Activated naive CD4-positive, alpha-beta T cell treated with anti-CD3 and anti-CD28 coated beads, Interleukin-2, amount 10 ng/mL, durations not matched to agents 7 days and 5 days (primary cell): ENCODE data around the gene KRTAP10-8.

Experiments
- CTCF ChIA-PET: fragments of 350-600 bp; sonication (Branson Sonifier 250); formaldehyde crosslinking; loops from one replicate; lab custom pipeline; 2021; ENCODE audit warnings: antibody characterized with exemption; lab: Charles Lee
- DNase-seq: peaks from one replicate; pipeline ENCODE4 v3.0.0-alpha.2; 2020
- H3K27ac Mint-ChIP-seq: one replicate; pipeline ENCODE4 v1.8.0; 2021; ENCODE audit warnings: mild to moderate bottlenecking, moderate library complexity, mixed read lengths
- H3K27me3 Mint-ChIP-seq: one replicate; pipeline ENCODE4 v1.8.0; 2021; ENCODE audit warnings: mild to moderate bottlenecking, mixed read lengths
- H3K36me3 Mint-ChIP-seq: one replicate; pipeline ENCODE4 v1.8.0; 2021; ENCODE audit warnings: mixed read lengths
- H3K4me1 Mint-ChIP-seq: one replicate; pipeline ENCODE4 v1.8.0; 2021; ENCODE audit warnings: mixed read lengths
- H3K4me3 Mint-ChIP-seq: one replicate; pipeline ENCODE4 v1.8.0; 2021; ENCODE audit warnings: mild to moderate bottlenecking, moderate library complexity, mixed read lengths
- H3K9me3 Mint-ChIP-seq: one replicate; pipeline ENCODE4 v1.8.0; 2021; ENCODE audit warnings: mixed read lengths

KRTAP10-8 gene

DNA sequence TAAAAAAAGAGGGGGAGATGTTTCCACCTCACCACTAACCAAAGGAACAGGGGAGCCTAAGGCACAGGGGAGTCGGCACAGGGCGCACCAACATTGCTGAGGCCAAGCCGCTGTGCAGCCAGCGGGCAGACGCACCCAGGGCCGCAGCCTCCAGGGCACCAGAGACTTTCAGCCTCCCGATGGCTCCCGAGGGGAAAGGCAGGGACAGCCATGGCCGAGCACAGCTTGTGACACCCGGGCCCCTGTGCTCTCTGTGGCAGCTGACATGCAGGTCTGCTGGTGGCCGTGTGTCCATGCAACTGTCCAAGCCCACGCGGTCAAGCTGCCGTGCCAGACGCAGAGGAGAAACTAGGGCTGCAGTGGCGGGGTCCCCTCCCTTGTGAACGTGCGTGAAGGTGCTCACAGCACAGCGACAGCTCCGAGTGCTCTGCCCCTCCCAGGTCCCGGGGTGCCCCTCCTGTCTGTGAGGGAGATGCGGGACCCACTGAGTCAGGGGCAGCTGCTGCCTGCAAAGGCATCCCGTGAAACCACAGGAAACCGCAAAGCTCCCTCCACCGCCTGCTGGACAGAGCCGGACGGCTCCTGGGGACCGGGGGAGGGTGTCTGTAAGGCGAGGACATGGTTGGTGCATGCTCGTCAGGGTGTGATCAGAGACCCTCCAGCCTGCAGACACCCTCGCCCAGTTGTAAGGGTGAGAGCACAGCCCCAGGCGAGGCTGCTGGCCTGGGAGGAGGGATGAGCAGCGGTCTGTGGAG is 36.9 kb downstream of the KRTAP10-8 start:
- Mint-ChIP-seq H3K36me3 (peaks cover 18% of the 10 kb centered on the region), H3K27me3 (peaks cover 20% of the 10 kb centered on the region)
- CTCF ChIA-PET = no interaction called here

GRCh38 chr21:44649521-44650100 is 37.7 kb downstream of the KRTAP10-8 start:
- peaks cover 16% of the 10 kb centered on the region for H3K27me3 Mint-ChIP-seq
- no peak overlapping the region for H3K4me3 Mint-ChIP-seq
- peaks cover 24% of the 10 kb centered on the region for H3K9me3 Mint-ChIP-seq
- CTCF ChIA-PET = no interaction called here
- no peak overlapping the region for H3K27ac Mint-ChIP-seq
- H3K36me3 Mint-ChIP-seq = peaks cover 22% of the 10 kb centered on the region
- DNase-seq = no peak
- H3K4me1 Mint-ChIP-seq = peaks cover 12% of the 10 kb centered on the region

More for the DNA sequence above, 36.9 kb downstream of the KRTAP10-8 start:
- Mint-ChIP-seq H3K4me1 (peaks cover 3% of the 10 kb centered on the region), H3K9me3 (peaks cover 27% of the 10 kb centered on the region), H3K27ac (no peak overlapping the region), H3K4me3 (no peak overlapping the region)
- DNase-seq = no peak

- no peak for DNase-seq
- Mint-ChIP-seq H3K9me3 (peaks cover 24% of the 10 kb centered on the region), H3K36me3 (peaks cover 23% of the 10 kb centered on the region), H3K27ac (no peak overlapping the region), H3K4me3 (no peak overlapping the region), H3K27me3 (peaks cover 16% of the 10 kb centered on the region), H3K4me1 (peaks cover 19% of the 10 kb centered on the region)
- CTCF ChIA-PET = no interaction called here
Observed at GRCh38 chr21:44650265-44650972, 38.5 kb downstream of the KRTAP10-8 start.

DNA sequence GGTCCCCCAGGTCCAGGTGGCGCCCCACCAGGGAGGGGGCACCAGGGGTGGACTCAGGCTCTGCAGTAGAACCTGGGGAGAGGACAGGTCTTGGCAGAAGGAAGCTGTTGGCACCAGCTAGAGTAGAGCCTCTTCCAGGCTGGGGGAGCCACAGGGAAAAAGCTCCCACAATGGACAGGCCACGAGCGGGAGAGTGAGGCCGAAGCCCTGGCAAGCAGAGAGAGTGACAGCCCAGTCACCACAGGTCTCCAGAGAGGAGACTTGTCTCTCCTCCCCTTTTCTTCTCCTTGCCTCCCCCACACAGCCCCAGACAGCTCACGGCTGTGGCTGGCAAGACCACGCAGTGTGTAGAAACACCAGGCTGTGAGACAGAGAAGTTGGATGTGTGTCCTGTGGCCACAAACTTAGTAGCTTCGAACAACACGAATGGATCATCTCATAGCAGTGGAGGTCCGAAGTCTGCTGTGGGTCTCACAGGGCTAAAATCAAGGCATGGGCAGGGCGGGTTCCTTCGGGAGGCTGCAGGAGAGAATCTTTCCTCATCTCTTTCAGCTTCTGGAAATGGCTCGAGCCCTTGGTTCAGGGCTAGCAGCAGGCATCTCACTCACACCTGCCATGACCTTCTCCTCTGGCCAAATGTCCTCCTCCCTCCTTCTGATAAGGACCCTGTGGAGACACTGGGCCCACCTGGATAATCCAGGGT is 39.2 kb downstream of the KRTAP10-8 start:
- H3K36me3 Mint-ChIP-seq = peaks cover 26% of the 10 kb centered on the region
- H3K9me3 Mint-ChIP-seq = peaks cover 29% of the 10 kb centered on the region
- DNase-seq = no peak
- CTCF ChIA-PET = no interaction called here
- no peak overlapping the region for H3K4me3 Mint-ChIP-seq
- H3K27ac Mint-ChIP-seq = no peak overlapping the region
- H3K4me1 Mint-ChIP-seq = peaks cover 23% of the 10 kb centered on the region
- peaks cover 16% of the 10 kb centered on the region for H3K27me3 Mint-ChIP-seq

DNA sequence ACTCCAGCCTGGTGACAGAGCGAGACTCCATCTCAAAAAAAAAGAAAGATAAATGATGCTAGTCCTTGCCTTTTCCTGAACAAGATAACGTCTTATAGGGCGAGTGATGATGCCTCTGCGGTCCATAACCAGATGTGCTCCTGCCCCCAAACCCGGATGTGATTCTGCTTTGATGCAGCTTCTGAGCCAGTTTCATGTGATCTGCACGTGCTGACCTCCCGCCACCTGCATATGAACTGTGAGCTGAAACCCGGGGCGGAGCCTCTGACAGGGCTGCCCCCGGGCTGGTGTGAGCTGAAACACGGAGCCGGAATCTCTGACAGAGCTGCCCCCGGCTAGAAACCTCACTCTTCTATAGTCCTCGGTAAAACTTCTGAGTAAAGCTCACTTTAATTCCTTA is 41.2 kb downstream of the KRTAP10-8 start:
- H3K4me3 Mint-ChIP-seq = no peak overlapping the region
- H3K9me3 Mint-ChIP-seq = peaks cover 48% of the 10 kb centered on the region
- H3K27me3 Mint-ChIP-seq = peaks cover 3% of the 10 kb centered on the region
- CTCF ChIA-PET = interaction anchor here (0.7 kb wide), 1 partner anchor 34 kb away, joined by 3 read pairs; no protein-coding TSS in a partner anchor
- peaks cover 44% of the 10 kb centered on the region for H3K36me3 Mint-ChIP-seq
- H3K27ac Mint-ChIP-seq = no peak overlapping the region
- peaks cover 43% of the 10 kb centered on the region for H3K4me1 Mint-ChIP-seq
- DNase-seq = no peak

DNA sequence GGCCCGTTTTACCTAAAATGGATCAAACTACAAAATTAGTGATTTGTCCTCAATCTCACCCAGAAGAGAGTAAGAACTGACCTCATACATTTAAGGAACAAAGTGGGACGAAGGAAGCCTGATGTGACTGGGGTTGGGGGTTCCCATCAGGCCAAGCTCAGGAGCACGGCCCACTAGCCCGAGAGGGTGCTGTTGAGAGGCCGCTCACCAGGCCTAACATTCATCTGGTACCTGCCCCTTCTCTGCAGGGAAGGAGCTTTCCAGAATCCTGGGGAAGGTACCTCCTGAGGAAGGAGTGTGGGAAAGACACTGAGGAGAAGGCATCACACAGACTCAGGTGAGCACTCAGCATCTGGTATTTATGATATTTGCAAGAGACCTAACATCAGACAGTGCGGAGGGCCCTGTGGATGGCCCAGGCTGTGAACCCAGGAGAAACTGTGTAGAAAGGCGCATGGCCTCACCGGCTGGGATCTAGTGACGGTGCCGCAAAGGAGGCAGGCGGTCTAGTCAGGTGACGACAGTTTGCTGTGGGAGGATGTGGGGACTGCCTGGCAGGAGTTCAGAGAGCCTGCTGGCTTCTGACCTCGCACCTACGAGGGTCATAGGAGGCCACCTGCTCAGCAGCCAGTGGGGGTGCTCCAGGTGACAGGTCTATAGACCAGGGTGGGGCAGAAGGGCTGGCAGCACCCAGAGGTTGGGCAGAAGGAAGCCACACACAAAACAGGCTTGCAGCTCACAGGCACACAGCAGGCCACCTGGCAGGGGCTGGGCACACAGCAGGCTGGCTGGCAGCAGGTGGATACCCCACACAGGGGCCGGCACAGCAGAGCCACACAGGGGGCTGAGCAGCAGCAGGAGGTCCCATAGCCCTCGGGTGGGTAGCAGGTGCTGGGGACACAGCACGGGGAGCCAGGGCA is 42.0 kb downstream of the KRTAP10-8 start:
- Mint-ChIP-seq H3K27ac (peak overlapping the region; percentile 85), H3K4me3 (no peak overlapping the region), H3K9me3 (peaks cover 53% of the 10 kb centered on the region), H3K36me3 (peaks cover 52% of the 10 kb centered on the region), H3K4me1 (peaks cover 51% of the 10 kb centered on the region), H3K27me3 (peaks cover 3% of the 10 kb centered on the region)
- DNase-seq = peak; percentile 48
- CTCF ChIA-PET = interaction anchor here (0.7 to 1.0 kb wide), 2 partner anchors 30 to 35 kb away, joined by 3 read pairs; no protein-coding TSS in a partner anchor

DNA sequence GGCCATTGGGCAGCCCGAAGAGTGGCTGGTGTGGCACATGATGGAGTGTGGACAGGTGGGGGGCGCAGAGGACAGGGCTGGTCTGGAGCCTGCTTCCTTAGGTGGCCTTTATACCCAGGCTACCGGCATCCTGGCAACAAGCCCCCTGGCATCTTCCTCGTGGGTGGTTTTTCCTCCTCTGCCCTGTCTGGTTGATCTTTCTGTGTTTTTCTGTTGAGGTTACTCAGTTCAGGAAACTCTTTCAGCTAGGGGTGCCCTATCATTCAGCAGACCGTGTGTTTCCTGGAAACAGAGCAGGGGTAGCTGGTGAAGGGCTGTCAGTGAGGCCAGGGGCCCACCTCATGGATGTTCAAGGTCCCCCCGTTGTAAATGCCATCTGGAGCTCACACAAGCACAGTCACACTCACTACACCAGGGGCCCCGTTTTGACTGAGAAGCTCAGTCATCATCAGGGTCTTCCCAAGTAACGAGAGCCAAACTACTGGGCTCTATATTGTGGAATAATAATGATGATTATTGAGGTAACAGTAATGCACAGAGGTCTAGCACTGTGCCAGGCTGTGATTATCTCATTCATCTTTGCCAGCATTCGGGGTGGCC is 42.8 kb downstream of the KRTAP10-8 start, which contains the start of gene KRTAP12-4:
TSS of gene KRTAP12-4 (minus strand) at position 84 of the 600 bp plus-strand sequence. CDS start at position 39, 45 bp downstream.
- Mint-ChIP-seq H3K4me1 (peaks cover 58% of the 10 kb centered on the region), H3K27me3 (peaks cover 3% of the 10 kb centered on the region), H3K36me3 (peaks cover 59% of the 10 kb centered on the region), H3K4me3 (no peak within 1 kb of the TSS), H3K9me3 (peaks cover 61% of the 10 kb centered on the region), H3K27ac (peak within 1 kb of the TSS; percentile 85)
- DNase-seq = no peak
- CTCF ChIA-PET = interaction anchor here (1.0 kb wide), 1 partner anchor 31 kb away, joined by 3 read pairs; no protein-coding TSS in a partner anchor

DNA sequence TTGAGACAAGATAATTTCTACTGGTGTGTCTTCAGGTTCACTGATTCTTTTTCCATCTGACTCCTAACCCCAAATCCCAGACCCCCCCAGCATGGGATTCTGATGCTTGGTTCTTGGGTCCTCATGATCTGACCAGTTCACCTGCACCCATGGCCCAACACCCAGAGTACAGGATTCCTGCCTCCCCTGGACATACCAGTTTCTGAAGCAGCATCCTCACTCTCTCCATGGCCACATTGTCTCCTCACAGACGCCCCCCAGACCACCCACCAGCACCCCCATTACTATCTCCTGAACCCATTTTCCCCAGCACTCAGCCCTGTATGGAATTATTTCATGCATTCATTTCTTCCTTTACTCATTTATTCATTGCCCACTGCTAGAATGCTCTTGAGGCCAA is 45.0 kb downstream of the KRTAP10-8 start:
- peaks cover 66% of the 10 kb centered on the region for H3K36me3 Mint-ChIP-seq
- H3K4me1 Mint-ChIP-seq = peaks cover 65% of the 10 kb centered on the region
- CTCF ChIA-PET = interaction anchor here (1.6 kb wide), 1 partner anchor 10 kb away, joined by 4 read pairs; the partner anchor contains the start of gene KRTAP10-11
- no peak overlapping the region for H3K4me3 Mint-ChIP-seq
- H3K27ac Mint-ChIP-seq = peak overlapping the region; percentile 97
- no peak for DNase-seq
- peaks cover 6% of the 10 kb centered on the region for H3K27me3 Mint-ChIP-seq
- H3K9me3 Mint-ChIP-seq = peaks cover 67% of the 10 kb centered on the region

- DNase-seq = peak; percentile 68
- peaks cover 70% of the 10 kb centered on the region for H3K9me3 Mint-ChIP-seq
- peak within 1 kb of the TSS; percentile 36 for H3K4me3 Mint-ChIP-seq
- peaks cover 70% of the 10 kb centered on the region for H3K36me3 Mint-ChIP-seq
- peak within 1 kb of the TSS; percentile 97 for H3K27ac Mint-ChIP-seq
- H3K27me3 Mint-ChIP-seq = peaks cover 6% of the 10 kb centered on the region
- H3K4me1 Mint-ChIP-seq = peaks cover 65% of the 10 kb centered on the region
- CTCF ChIA-PET = interaction anchor here (0.6 to 1.6 kb wide), 2 partner anchors 11 to 39 kb away, joined by 3 to 4 read pairs; partner anchors contain the start of gene KRTAP10-11
Observed at GRCh38 chr21:44657635-44658540, 46.0 kb downstream of the KRTAP10-8 start, which contains the start of gene KRTAP12-3. KRTAP12-3 (plus strand) TSS chr21:44657932; CDS start chr21:44657980, 48 bp downstream.

GRCh38 chr21:44658541-44658910 is 46.6 kb downstream of the KRTAP10-8 start:
- Mint-ChIP-seq H3K9me3 (peaks cover 65% of the 10 kb centered on the region), H3K27ac (peak overlapping the region; percentile 97), H3K27me3 (peaks cover 6% of the 10 kb centered on the region), H3K4me3 (no peak overlapping the region), H3K4me1 (peaks cover 64% of the 10 kb centered on the region), H3K36me3 (peaks cover 65% of the 10 kb centered on the region)
- CTCF ChIA-PET = interaction anchor here (1.6 kb wide), 1 partner anchor 12 kb away, joined by 4 read pairs; the partner anchor contains the start of gene KRTAP10-11
- DNase-seq = no peak

DNA sequence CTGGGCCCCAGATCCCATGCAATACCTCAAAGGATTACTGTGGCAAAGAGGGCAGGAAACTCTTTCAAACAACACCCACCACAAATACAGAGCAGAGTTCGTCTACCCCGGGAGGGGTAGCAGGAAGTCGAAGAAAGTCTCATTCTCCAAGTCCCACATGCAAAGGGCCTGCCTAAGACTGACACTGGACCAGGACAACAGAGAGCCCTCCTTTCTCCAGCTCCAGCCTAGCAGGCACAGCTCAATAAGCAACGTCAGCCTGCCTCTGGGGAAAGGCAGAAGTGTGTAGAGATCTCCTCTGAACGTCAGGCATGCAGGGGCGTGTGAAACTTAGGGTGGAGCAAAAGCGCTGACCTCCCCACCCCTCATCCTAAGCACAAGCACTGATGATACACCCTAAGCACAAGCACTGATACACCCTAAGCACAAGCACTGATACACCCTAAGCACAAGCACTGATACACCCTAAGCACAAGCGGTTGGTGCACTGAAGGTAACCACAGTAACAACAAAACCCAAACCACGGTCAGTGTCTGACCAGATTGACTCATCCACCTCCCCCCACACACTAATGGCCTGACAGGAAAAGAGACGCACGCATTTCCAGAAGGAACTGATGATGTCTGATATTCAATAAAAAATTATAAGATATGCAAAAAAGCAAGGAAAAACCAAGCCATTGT is 47.2 kb downstream of the KRTAP10-8 start:
- Mint-ChIP-seq H3K36me3 (peaks cover 60% of the 10 kb centered on the region), H3K4me3 (no peak overlapping the region), H3K27ac (peak overlapping the region; percentile 97), H3K4me1 (peaks cover 58% of the 10 kb centered on the region), H3K27me3 (peaks cover 6% of the 10 kb centered on the region), H3K9me3 (peaks cover 60% of the 10 kb centered on the region)
- peak; percentile 45 for DNase-seq
- CTCF ChIA-PET = no interaction called here
